ENCODE measurements around the gene TOLLIP.

DNA sequence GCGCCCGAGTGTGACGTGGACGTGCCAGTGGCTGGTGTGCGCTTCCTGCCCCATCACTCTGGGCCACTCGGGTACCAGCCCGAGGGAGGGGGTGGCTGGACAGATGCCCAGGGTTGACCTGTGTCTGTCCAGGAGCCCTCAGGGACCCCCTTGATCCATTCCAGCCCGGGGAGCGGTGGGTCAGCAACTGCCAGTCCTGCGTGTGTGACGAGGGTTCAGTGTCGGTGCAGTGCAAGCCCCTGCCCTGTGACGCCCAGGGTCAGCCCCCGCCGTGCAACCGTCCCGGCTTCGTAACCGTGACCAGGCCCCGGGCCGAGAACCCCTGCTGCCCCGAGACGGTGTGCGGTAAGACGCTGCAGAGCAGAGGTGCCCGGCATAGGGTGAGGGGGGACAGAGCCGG is 52.1 kb downstream of the TOLLIP start:
- no peak for TF ChIP-seq POLR2A (IDR thresholded peaks at IDR 0.05)
- TF ChIP-seq, protein P1, sequence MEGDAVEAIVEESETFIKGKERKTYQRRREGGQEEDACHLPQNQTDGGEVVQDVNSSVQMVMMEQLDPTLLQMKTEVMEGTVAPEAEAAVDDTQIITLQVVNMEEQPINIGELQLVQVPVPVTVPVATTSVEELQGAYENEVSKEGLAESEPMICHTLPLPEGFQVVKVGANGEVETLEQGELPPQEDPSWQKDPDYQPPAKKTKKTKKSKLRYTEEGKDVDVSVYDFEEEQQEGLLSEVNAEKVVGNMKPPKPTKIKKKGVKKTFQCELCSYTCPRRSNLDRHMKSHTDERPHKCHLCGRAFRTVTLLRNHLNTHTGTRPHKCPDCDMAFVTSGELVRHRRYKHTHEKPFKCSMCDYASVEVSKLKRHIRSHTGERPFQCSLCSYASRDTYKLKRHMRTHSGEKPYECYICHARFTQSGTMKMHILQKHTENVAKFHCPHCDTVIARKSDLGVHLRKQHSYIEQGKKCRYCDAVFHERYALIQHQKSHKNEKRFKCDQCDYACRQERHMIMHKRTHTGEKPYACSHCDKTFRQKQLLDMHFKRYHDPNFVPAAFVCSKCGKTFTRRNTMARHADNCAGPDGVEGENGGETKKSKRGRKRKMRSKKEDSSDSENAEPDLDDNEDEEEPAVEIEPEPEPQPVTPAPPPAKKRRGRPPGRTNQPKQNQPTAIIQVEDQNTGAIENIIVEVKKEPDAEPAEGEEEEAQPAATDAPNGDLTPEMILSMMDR (IDR thresholded peaks at IDR 0.05): no peak

All from ovary (tissue), 3 donors.